Endodermal cell (in vitro differentiated cells): Measurements from ENCODE around the gene TMEM255B. TPM values are rescaled to one million over a fixed set of nuclear protein-coding genes. Genes with fewer than 3 reads are reported as not detected.
A peak's percentile ranks its signal among the peaks of the same experiment; 100 is the strongest.

Experiments
- DNase-seq: peaks from one replicate; pipeline ENCODE4 v3.0.0-alpha.2; 2017
- H3K27ac ChIP-seq: 2 replicates; pipeline ENCODE4 v1.5.1; 2013; ENCODE audit warnings: mild to moderate bottlenecking, low read depth, low read length, moderate library complexity
- H3K27me3 ChIP-seq: 2 replicates; pipeline ENCODE4 v1.6.1; 2013; ENCODE audit warnings: mild to moderate bottlenecking, low read length, moderate library complexity; ENCODE audit not compliant: insufficient read depth, control insufficient read depth, poor library complexity, severe bottlenecking
- H3K36me3 ChIP-seq: 2 replicates; pipeline ENCODE4 v1.7.0; 2013; ENCODE audit warnings: mild to moderate bottlenecking, low read length, moderate library complexity; ENCODE audit not compliant: control insufficient read depth, insufficient read depth
- H3K4me1 ChIP-seq: one replicate; pipeline ENCODE4 v1.7.0; 2013; ENCODE audit warnings: low read length; ENCODE audit not compliant: control insufficient read depth, insufficient read depth
- H3K4me3 ChIP-seq: 2 replicates; pipeline ENCODE4 v1.5.1; 2013; ENCODE audit warnings: mild to moderate bottlenecking, low read length, moderate library complexity
- H3K9ac ChIP-seq: 2 replicates; pipeline ENCODE4 v1.6.1; 2013; ENCODE audit warnings: mild to moderate bottlenecking, low read length, moderate library complexity; ENCODE audit not compliant: poor library complexity, severe bottlenecking; ENCODE audit errors: extremely low read depth
- H3K9me3 ChIP-seq: 2 replicates; pipeline ENCODE4 v1.6.1; 2013; ENCODE audit warnings: mild to moderate bottlenecking, low read length, moderate library complexity; ENCODE audit not compliant: control insufficient read depth
- H3K27ac Mint-ChIP-seq: 2 replicates; pipeline ENCODE4 v1.8.0; 2020; ENCODE audit warnings: mixed read lengths
- H3K27me3 Mint-ChIP-seq: 2 replicates; pipeline ENCODE4 v1.8.0; 2021; ENCODE audit warnings: mild to moderate bottlenecking, mixed read lengths; ENCODE audit not compliant: insufficient read depth
- H3K36me3 Mint-ChIP-seq: 2 replicates; pipeline ENCODE4 v1.8.0; 2020; ENCODE audit warnings: low read depth, mixed read lengths
- H3K4me1 Mint-ChIP-seq: 2 replicates; pipeline ENCODE4 v1.8.0; 2020; ENCODE audit warnings: mixed read lengths
- H3K4me3 Mint-ChIP-seq: 2 replicates; pipeline ENCODE4 v1.8.0; 2020; ENCODE audit warnings: mild to moderate bottlenecking, moderate library complexity, mixed read lengths
- H3K9me3 Mint-ChIP-seq: 2 replicates; pipeline ENCODE4 v1.8.0; 2020; ENCODE audit warnings: mild to moderate bottlenecking, mixed read lengths
- WGBS, 2 experiments: methylation state at CpG; one replicate each; pipeline versions ENCODE4 v1.1.5 to v1.1.7; 2013; ENCODE audit warnings: missing lambda C conversion rate in 2 of 2, mixed read lengths in 1 of 2; ENCODE audit not compliant: insufficient coverage in 1 of 2, insufficient read length in 1 of 2; 5-methylcytosine and 5-hydroxymethylcytosine counted together
- total RNA-seq, 2 donors: library from RNA; stranded (reverse); fragmentation: NEBNext Ultra II Directional in 1 of 2; extraction: Animal tissue kit (Norgen Biotek cat#: 25700) in 1 of 2; gene quantifications; 2 replicates in 1 of 2; 3 replicates in 1 of 2; pipeline ENCODE4 v1.2.1, GENCODE V29; 2021
- TF ChIP-seq, protein P1 (sequence below): fragments of 200-600 bp; sonication (generic); conservative IDR thresholded peaks from 2 replicates; pipeline ENCODE4 v1.5.0; 2021; ENCODE audit warnings: antibody characterized with exemption, mild to moderate bottlenecking

TMEM255B gene
- total RNA-seq, 2 donors from 2014 or later, result 0.55 to 2.1 TPM

DNA sequence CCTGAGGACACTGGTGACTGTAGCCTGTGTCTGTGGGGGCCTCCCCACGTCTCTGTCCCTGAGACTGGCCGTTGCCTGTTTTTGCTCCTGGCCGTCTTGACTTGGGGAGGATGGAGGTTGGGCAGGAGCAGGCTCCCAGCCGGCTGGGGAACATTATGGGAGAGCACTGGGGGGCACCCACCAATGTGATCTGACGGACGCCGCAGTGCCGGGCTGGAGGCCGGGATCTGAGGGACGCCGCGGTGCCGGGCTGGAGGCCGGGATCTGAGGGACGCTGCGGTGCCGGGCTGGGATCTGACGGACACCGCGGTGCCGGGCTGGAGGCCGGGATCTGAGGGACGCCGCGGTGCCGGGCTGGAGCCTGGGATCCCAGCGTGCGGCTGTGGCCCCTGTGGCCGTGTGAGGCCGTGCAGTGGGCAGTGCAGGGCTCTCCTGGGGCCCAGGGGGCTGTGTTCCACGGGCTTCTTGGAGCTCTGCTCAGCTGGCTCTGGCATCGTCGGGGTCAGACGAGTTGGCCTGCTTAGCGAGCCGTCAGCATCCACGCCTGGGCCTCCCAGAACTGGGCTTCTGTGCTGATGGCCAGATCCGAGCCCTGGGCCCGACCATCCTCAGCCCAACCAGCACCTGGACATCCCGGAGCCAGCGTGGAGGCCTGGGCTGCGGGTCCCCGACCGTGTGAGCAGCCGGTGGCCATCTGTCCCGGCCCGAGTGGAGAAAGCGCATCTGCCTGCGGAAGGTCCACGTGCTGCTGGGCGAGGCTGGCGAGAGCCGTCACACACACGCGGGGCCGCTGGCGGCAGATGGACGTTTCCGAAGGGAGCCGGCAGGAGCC, 59.0 kb downstream of the TMEM255B start:
- Mint-ChIP-seq H3K27ac (peak overlapping the region; percentile 44), H3K27me3 (no peaks in the 10 kb centered on the region), H3K9me3 (no peaks in the 10 kb centered on the region), H3K4me1 (peaks cover 3% of the 10 kb centered on the region), H3K36me3 (peaks cover 4% of the 10 kb centered on the region), H3K4me3 (no peak overlapping the region)
- no peaks in the 10 kb centered on the region for H3K27me3 ChIP-seq
- H3K36me3 ChIP-seq, result no peaks in the 10 kb centered on the region
- H3K4me3 ChIP-seq, result no peak overlapping the region
- H3K9ac ChIP-seq, result no peak overlapping the region
- TF ChIP-seq, protein P1, sequence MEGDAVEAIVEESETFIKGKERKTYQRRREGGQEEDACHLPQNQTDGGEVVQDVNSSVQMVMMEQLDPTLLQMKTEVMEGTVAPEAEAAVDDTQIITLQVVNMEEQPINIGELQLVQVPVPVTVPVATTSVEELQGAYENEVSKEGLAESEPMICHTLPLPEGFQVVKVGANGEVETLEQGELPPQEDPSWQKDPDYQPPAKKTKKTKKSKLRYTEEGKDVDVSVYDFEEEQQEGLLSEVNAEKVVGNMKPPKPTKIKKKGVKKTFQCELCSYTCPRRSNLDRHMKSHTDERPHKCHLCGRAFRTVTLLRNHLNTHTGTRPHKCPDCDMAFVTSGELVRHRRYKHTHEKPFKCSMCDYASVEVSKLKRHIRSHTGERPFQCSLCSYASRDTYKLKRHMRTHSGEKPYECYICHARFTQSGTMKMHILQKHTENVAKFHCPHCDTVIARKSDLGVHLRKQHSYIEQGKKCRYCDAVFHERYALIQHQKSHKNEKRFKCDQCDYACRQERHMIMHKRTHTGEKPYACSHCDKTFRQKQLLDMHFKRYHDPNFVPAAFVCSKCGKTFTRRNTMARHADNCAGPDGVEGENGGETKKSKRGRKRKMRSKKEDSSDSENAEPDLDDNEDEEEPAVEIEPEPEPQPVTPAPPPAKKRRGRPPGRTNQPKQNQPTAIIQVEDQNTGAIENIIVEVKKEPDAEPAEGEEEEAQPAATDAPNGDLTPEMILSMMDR, result no peak
- no peak for DNase-seq
- peak overlapping the region; percentile 17 for H3K27ac ChIP-seq
- WGBS, 2 experiments, result 93 to 97% methylated on average over 45 to 60 of the region's 60 CpGs
- no peaks in the 10 kb centered on the region for H3K4me1 ChIP-seq
- no peaks in the 10 kb centered on the region for H3K9me3 ChIP-seq

GRCh38 chr13:113818700-113819295, 59.8 kb downstream of the TMEM255B start:
- WGBS, 2 experiments, result 95 to 99% methylated on average over 25 to 26 of the region's 26 CpGs
- H3K4me1 Mint-ChIP-seq, result peaks cover 3% of the 10 kb centered on the region
- no peak overlapping the region for H3K27ac ChIP-seq
- H3K9me3 ChIP-seq, result no peaks in the 10 kb centered on the region
- no peak for DNase-seq
- H3K27ac Mint-ChIP-seq, result peak overlapping the region; percentile 44
- peaks cover 3% of the 10 kb centered on the region for H3K36me3 ChIP-seq
- H3K27me3 Mint-ChIP-seq, result no peaks in the 10 kb centered on the region
- TF ChIP-seq, protein P1, result no peak
- no peak overlapping the region for H3K4me3 Mint-ChIP-seq
- no peaks in the 10 kb centered on the region for H3K9me3 Mint-ChIP-seq
- H3K36me3 Mint-ChIP-seq, result peaks cover 9% of the 10 kb centered on the region
- no peak overlapping the region for H3K9ac ChIP-seq
- H3K4me1 ChIP-seq, result no peaks in the 10 kb centered on the region
- no peak overlapping the region for H3K4me3 ChIP-seq
- H3K27me3 ChIP-seq, result no peaks in the 10 kb centered on the region

DNA sequence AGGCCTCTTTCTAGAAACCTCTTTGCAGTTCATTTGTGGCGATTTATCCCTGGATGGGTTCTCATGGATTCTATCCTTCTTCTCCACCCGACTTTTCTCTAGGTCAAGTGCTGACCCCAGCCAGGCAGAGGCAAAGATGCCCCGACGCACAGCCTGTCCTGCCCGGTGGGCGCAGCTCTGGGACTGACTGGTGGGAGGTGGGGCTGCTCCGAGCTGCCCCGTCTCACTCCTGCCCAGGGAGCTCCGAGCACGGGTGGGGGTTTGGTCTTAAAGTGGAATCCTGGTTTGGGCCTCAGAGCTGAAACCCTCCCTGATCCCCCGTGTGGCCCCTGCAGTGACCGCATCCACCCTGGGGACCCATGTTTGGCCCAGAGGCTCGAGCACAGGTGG, 60.3 kb downstream of the TMEM255B start:
- Mint-ChIP-seq H3K36me3 (peaks cover 11% of the 10 kb centered on the region), H3K27ac (no peak overlapping the region), H3K9me3 (no peaks in the 10 kb centered on the region), H3K4me3 (no peak overlapping the region), H3K4me1 (peaks cover 3% of the 10 kb centered on the region), H3K27me3 (no peaks in the 10 kb centered on the region)
- no peak for DNase-seq
- Histone ChIP-seq H3K27me3 (no peaks in the 10 kb centered on the region), H3K36me3 (peaks cover 3% of the 10 kb centered on the region), H3K9me3 (no peaks in the 10 kb centered on the region), H3K4me1 (no peaks in the 10 kb centered on the region), H3K4me3 (no peak overlapping the region), H3K9ac (no peak overlapping the region), H3K27ac (no peak overlapping the region)
- 84 to 89% methylated on average over 6 to 13 of the region's 13 CpGs for WGBS, 2 experiments
- TF ChIP-seq, protein P1, result no peak
